ENCODE measurements around the gene KIF18B.

Gene KIF18B

DNA sequence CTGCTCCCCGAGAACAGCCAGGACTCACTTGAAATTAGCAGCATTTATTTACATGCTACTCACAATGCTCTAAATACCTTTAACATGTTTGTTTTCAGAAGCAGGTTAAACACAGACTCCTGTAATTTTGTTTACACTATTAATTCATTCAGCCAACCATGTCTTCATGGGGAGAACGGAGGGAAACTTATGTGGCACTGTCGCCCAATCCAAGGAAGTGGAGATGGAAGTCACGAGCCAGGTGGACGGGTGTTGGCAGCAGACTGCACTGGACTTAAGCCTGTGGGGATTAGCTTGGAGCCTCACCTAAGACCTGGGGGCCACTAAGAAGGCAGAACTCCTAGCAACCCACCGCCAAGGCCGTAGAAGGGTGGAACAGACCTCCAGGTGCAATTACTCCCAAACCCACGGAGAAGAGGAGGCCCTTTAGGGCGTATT, 23.4 kb downstream of the KIF18B start:
- no peak for DNase-seq (ENCODE audit: low read depth)
- TF ChIP-seq, protein P1, sequence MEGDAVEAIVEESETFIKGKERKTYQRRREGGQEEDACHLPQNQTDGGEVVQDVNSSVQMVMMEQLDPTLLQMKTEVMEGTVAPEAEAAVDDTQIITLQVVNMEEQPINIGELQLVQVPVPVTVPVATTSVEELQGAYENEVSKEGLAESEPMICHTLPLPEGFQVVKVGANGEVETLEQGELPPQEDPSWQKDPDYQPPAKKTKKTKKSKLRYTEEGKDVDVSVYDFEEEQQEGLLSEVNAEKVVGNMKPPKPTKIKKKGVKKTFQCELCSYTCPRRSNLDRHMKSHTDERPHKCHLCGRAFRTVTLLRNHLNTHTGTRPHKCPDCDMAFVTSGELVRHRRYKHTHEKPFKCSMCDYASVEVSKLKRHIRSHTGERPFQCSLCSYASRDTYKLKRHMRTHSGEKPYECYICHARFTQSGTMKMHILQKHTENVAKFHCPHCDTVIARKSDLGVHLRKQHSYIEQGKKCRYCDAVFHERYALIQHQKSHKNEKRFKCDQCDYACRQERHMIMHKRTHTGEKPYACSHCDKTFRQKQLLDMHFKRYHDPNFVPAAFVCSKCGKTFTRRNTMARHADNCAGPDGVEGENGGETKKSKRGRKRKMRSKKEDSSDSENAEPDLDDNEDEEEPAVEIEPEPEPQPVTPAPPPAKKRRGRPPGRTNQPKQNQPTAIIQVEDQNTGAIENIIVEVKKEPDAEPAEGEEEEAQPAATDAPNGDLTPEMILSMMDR (conservative IDR thresholded peaks at IDR 0.05; ENCODE audit: control insufficient read depth, insufficient read depth, low read depth, low read length): no peak
- H3K4me3 ChIP-seq (ENCODE audit: control insufficient read depth, low read depth, low read length): no peak overlapping the region

DNA sequence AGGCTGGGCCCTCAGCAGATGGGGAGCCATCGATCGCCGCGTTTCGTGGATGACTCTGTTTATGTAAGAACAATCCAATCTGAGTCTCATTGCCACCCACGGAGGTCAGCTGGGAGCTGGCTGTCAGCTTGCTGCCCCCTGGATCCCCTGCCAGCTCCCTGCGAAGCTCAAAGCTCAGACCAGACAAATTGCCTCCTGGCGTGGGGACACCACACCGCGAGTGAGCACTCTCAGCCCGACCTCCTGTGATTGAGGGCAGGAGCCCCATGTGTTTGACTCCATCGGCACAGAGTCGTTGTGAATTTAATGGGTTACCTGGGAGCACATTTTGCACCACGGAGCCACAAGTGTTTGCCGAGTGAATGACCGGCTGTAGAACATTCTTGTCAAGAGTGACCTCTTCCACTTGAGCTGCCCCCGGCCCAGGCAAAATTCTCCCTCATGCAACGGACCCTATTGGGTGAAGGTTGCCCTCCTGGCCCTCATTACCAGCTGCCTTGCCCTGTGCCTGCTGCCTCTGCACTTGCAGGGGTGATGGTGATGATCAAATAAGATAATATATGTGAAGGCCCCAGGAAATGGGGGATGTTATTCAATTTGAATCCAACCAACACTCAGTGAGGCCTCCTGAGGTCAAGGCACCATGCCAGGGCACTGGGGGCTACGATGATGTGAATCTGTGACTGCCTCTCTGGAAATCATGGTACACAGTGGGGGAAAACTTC, 24.7 kb downstream of the KIF18B start:
- no peak overlapping the region for H3K4me3 ChIP-seq (ENCODE audit: control insufficient read depth, low read depth, low read length)
- TF ChIP-seq, protein P1 (conservative IDR thresholded peaks at IDR 0.05; ENCODE audit: control insufficient read depth, insufficient read depth, low read depth, low read length): no peak
- no peak for DNase-seq (ENCODE audit: low read depth)

DNA sequence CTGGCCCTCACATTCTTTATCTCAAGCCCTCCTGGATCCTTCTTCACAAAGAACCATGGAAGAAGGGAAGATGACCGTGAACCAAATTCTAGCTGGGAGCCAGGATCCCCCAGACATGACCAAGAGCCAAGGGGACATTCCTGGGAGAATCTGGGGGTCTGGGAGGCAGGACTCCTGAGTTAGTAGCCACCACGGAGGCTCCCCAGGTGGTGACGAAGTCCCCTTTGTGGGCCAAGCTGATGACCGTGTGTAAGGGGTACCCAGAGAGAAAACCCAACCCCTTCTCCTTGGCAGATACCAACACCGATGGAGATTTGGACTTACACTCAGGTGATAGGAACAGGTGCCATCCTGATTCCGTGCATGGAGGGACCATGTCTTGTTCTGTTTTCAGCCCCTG, 25.4 kb downstream of the KIF18B start:
- no peak for DNase-seq (ENCODE audit: low read depth)
- no peak overlapping the region for H3K4me3 ChIP-seq (ENCODE audit: control insufficient read depth, low read depth, low read length)
- TF ChIP-seq, protein P1 (conservative IDR thresholded peaks at IDR 0.05; ENCODE audit: control insufficient read depth, insufficient read depth, low read depth, low read length): no peak

DNA sequence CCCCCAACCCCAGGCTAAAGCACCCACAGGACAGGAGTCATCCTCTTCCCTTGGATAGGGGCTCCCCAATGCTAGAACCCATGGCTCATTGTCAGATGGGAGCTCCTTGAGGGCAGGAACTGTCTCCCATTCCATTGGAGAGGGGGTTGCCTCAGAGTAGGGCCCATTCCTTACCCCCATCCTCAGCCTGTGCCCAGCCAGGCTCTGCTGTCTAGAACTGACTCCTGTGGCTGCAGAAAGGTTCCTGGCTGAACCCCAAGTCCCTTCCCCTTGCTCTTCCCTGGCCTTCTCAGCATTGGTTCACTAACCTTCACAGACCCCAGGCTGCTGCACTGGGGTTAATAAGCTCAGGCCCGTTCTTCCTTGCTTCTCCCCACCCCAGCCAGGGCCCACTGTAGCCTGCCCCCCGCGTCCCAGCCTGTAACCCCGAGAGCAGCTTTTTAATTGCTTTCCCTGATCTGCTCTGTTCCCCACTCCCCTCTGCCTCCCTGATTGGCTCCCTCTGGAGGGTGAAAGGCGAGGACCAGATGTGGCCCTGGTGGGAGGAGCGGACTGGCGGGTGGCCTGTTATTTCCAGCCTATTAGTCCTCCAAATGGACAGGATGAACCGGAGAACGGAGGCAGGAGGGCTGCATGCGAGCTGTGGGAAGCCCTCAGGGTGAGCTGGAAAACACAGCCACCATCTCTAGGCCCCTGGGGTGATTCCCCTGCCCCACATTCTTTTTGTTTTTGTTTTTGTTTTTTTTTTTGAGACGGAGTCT, 26.3 kb downstream of the KIF18B start:
- H3K4me3 ChIP-seq (ENCODE audit: control insufficient read depth, low read depth, low read length): no peak overlapping the region
- peak; percentile 20 for DNase-seq (ENCODE audit: low read depth)
- TF ChIP-seq, protein P1 (conservative IDR thresholded peaks at IDR 0.05; ENCODE audit: control insufficient read depth, insufficient read depth, low read depth, low read length): no peak

DNA sequence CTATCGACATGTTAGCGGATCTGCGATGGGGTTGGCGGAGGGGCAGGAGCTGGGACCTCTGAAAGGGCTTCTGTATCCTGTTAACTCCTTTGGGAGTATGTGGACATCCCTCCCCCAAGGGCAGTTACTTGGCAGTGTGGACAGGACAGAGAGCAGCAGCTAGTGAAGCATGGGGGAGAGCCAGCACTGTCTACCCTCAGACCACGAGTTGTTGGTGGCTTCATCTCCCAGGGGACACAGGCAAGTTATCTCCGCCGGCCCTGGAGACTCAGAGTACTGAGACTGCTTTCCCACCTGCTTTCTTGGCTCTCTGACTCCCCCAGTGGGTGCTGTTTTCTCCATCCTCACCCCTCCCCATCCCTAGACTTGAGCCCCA, 27.0 kb downstream of the KIF18B start:
- TF ChIP-seq, protein P1 (conservative IDR thresholded peaks at IDR 0.05; ENCODE audit: control insufficient read depth, insufficient read depth, low read depth, low read length): no peak
- no peak overlapping the region for H3K4me3 ChIP-seq (ENCODE audit: control insufficient read depth, low read depth, low read length)
- DNase-seq (ENCODE audit: low read depth): no peak

DNA sequence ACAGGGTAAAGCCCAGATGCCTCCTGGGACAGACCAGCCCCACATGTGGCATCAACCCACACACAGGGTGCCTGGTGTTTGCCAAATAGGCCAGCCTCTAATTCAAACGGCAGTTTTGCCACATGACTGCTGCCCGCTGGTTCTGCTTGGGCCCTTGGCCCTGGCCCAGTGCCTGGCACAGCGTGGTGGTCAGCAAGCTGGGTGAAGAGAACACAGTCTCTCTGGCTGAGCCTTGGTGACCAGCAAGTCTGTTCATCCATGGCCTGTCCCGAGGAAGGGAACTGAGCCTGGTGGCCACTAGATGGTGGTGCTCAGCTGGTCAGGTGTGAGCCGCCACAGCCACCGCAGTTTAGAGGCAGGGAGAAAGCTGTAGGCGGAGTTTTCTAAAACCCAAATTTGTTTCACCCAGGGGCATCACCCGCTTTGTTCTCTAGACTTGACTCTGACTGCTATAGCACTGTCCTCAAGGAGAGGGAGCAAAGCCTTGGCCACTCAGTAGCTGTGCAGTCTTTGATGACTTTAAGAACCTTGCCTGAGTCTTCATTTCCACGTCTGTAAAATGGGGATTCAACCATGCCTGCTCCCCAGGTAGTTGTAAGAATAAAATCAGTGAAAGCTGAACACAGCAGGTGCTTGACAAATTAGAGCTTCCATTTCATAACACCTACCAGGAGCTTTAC, 27.5 kb downstream of the KIF18B start:
- TF ChIP-seq, protein P1 (conservative IDR thresholded peaks at IDR 0.05; ENCODE audit: control insufficient read depth, insufficient read depth, low read depth, low read length): peak; percentile 82
- DNase-seq (ENCODE audit: low read depth): peak; percentile 79
- H3K4me3 ChIP-seq (ENCODE audit: control insufficient read depth, low read depth, low read length): no peak overlapping the region
